IPS-NIHi7 (cell line): ENCODE measurements around the gene KIF13A.
"Not testable (repeated sequence)": the region's sequence is repeated elsewhere in the genome, so short reads cannot be mapped to it uniquely, and the experiment has no call there.

Source experiments
- DNase-seq: peaks from one replicate; pipeline ENCODE4 v3.0.0; 2012; ENCODE audit warnings: mixed read lengths; ENCODE audit errors: extremely low spot score

KIF13A gene

DNA sequence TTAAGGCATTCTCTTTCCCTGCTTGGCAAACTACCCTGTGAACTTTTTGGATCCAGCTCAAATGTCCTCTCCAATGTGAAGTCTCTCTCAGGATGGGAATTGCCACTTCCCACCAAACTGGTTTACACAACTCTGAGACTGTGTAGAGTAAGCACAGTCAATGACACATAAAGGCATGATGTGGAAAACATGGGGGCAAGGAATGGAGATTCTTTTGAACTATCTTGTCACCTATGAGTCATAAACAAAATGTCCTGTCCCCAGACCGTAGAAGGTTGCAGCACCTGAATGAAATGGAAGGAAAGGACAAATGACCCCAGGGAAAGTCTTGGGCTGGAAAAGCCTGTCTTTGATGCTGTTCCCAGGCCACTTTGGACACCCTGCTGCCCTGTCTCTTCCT, 11.0 kb upstream of the KIF13A start:
- no peak for DNase-seq

DNA sequence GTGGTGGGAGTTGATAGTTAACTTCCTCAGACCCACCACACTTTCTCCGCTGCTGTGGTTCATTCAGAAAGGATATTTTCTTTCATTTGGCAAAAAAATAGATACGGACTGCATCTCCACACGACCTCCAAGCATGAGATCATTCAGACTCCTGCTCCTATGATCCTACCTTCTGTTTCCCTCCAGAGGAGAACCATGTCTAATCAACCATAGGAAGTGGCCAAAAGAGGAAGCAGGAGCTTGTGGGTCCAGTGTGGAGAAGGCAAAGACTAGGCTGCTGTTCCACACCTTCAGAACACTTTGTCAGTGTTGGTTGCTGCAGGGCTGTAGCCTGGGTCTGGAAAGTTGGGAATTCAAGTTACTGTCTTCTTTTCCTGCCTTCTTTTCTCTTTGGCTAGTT, 10.6 kb upstream of the KIF13A start:
- DNase-seq = no peak

DNA sequence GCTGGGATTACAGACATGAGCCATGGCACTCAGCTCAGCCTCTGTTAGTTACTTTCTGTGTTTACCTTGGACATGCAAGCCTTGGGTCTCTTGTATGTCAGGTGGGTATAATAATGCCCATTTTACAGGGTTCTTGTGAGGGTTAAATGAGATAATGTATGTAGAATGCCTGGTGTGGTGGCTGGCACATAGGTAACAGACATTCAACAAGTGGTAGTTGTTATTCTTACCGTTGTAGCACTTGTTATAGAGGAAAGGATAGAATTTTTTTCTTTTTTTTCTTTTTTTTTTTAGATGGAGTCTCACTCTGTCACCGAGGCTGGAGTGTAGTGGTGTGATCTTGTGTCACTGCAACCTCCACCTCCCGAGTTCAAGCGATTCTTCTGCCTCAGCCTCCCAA, 8.0 kb upstream of the KIF13A start:
- DNase-seq = no peak

DNA sequence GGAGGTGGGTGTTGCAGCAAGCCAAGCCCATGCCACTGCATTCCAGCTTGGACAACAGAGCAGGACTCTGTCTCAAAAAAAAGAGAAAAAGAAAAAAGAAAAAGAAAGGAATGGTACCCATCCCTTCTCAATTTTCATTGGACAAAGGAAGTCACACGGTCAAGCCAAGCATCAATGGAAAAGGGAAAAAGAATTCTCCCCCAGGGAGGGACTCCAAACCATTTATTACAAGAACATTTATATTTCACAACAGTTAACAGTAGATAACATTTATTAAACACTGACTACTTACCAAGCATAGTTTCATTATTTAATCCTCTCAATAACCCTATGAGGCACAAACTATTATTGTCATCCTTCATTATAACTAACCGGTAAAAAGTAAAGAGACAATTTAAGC, 6.6 kb upstream of the KIF13A start:
- DNase-seq = no peak

DNA sequence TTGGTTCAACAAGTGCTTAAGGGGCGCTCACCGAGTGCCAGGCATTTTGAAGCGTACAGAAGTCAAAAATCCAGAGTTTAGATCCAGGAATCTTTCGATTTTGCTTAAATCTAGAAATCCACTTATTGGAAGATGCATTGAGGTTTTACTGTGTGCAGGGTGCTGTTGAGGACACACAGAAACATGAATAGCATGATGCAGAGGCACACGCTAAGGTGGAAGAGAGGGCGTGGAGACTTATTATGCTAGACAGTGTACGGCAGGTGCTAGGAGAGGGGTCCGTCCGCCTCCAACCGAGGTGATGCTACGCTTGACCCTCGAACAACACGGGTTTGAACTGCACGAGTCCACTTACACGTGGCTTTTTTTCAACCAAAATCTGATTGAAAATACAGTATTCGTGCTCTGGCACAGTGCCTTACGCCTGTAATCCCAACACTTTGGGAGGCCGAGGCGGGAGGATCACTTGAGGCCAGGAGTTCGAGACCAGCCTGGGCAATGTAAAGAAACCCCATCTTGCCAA, 1.0 kb upstream of the KIF13A start:
- DNase-seq = no peak

DNA sequence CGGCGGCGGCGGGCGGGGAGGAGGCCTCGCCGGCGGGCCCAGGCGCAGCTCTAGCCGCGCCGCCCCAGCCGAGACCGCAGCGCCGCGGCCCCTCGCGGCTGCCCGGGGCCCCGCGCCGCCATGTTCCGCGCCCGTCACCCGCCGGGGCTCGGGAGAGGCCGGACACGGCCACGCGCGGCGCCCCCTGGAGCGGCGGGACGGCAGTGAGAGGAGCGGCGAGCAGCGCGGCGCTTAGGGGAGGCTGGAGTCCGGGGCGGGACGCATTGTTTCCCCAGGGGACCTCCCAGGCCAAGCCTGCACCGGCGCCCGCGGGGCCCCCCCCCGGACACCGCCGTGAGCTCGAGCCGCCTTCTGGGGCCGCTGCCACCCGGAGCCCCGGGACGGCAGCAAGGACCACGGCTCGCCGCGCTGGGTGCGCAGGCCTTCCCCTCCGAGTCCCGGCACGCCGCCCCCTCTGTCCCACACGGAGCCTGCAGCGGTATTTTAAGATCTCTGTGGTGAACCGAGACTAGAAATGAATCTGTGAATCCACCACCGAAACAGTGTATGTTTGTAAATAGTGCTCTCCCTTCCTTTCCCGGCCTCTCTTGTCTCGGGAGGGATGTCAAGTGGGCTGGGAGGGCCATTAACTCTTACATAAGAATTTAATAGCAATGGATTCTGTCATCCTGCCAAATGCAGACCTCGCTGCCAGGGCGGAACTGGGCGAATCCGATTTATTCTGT, 424 bp upstream of the KIF13A start:
- DNase-seq = peak; percentile 77

DNA sequence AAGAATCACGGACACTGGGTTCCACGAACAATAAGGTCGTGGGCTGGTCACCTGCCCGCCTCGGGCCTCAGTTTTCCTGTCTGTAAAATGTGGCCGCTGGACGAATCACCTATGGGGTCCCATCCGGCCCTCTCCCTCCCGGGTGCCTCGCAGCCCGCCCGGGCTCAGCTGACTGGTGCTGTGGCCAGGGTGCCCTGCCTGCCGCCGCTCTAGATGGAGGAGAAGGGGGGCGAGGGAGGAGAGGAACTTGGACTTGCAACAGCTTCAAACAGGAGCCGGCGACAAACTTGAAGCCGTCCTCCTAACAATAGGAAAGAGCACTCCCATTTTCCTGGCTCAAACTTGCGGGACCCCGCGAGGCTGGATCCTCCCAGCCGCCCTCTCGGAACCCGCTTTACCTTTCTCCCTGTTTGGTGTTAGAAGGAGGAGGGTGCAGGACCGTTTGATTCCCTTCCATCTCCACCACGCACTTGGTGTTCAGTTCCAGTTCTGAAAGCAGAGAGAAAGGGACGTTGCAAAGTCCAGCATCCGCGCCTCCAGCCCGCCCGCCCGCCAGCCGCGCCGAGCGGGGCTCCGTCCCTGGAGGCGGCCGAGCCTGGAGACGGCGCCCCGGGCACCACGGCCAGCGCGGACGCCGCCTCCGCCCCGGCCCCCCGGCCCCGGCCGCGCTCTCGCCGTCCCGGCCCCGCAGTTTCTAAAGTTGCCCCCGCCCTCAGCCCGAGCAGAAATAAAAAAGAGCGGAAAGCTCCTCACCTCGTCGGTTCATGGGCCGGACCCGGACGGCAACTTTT, 584 bp downstream of the KIF13A start:
- DNase-seq = peak; percentile 65

DNA sequence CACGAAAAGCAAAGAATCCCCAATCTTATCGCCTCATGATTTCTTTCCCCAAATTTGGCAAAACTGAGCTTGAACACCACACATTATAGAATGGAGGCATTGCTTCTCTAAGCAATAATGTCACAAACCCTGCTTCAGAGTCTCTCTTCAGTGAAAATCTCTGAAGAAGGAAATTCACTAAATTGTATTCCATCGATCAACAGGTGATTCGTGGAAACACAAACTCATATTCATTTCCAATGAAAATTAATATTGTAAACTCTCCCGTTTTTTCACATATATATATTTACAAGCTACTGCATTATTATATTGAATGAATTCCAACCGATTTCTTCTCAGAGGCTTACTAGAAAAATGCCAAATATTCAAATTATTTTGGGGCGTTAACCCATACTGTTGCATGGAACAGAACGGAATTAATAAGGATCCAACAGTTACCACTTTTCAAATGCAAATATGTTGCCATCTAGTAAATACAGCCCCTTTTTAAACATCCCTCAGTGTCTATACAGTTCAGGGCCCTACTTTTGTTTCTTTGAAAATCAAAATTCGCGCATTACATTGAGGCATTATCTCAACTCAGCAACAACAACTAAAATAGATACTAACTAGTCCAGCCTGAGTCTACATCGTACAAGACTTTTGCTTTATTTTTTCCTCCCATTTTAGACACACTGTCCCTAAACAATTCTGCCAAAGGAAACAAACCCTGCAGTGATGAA, 1.3 kb downstream of the KIF13A start:
- DNase-seq = no peak

DNA sequence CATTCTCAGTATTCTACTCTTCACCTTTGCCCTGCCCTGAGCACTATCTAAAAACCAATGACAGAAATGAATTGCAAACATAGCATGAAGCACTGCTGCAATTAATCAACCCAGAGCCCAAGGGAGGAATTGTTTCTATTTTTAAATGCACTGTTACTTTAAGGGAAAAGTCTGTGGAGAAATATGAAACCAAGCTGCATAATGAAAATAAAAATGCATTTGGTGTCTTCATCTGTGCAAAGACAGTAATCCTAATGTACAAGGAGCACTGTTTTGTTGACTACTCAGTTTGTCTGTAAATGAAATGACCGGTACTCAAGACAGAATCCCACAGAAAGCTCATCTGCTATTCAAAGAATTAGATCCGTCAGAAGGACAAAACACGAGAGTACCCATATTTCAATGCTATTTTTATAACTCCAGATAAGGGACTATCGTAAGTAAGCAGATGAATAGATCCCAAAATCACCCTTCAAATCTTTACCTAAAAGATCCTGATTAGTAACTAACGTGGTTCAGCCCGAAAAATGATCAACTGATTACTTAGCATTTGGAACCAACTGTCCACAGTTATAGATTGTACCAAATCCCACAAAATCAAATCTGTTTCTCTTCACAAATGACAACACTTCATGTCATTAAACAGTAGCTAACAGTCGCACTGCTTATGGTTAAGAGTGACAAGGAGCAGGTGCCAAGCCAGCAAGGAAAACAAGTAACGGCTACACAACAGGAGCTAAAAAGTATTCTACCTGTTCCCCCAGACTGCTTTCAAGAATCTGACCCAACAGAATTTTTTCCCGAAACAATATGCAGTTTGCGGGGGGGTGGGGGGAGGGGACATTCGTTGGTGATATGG, 2.4 kb downstream of the KIF13A start:
- DNase-seq = no peak

DNA sequence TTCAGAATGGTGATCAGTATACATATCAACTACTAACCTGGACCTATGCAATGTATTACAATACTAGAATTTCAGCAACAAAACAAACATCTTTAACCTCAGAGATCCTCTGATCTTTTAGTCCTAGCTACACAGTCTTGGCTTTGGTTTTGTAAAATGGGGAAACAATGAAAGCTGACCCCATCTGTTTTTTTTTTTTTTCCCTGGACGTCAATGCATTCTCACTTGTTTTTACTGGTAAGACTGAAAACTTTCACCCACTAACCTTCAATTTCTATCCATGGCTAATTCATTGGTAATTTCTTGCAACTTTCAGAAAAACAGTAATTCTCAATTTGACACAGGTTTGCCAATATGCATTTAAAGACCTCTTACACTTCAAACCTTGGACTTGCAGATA, 3.0 kb downstream of the KIF13A start:
- no peak for DNase-seq

DNA sequence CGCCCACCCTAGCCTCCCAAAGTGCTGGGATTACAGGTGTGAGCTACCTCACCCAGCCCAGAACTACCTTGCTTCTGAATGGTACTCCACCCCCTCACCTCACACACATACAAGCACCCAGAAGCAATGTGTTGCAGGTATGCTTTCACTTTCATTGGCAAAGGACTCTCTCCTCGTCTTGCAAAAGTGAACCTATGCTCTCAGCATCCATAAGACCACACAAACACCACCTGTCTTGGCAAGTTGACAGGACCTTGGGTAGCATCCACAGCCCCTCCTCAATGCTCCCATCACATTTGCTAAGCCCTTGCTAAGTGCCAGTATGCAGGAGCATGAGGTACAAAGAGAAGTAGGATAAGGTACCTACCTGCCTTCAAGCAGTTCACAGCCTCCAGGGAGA, 3.7 kb downstream of the KIF13A start:
- DNase-seq = no peak

DNA sequence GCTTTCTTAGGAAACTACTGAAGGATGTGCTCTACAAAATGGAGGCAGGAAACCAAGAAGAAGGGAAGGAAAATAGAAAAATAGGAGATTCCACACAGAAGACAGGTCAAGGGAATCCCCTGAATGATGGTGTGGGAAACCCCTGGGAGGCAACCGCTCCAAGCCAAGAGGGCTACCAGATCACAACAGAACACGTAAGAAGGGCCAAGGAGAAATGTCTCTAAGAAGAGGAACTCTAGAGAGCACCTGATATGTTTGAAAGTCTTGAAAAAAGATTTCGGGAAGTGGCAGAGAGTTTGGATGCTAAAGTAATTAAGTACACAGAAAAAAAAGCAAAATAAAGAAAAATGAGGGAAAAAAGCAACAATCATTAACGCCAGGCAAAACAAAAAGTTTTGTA, 7.1 kb downstream of the KIF13A start:
- DNase-seq = no peak

DNA sequence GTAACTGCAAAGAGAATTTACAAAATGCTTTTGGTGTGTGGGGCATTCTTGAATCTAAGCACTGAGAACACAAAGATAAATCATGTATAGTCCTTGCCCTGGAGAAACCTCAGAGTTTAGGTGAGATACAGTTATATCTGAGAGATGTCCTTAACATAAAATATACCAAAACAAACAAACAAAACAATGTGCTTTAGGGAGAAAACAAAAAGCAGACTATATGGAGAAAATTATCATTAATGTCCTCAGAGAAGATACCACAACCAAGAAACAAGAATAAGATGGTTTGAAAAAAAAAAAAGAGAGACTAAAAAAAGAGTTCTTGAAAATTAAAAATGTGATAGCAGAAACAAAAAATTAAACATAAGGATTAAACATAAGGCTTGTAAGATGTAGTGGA, 8.0 kb downstream of the KIF13A start:
- DNase-seq = no peak

DNA sequence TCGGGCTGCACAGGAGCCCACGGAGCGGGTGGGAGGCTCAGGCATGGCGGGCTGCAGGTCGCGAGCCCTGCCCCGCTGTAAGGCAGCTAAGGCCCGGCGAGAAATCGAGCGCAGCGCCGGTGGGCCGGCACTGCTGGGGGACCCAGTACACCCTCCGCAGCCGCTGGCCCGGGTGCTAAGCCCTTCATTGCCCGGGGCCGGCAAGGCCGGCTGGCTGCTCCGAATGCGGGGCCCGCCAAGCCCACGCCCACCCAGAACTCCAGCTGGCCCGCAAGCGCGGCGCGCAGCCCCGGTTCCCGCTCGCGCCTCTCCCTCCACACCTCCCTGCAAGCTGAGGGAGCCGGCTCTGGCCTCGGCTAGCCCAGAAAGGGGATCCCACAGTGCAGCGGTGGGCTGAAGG, 11.2 kb downstream of the KIF13A start:
- DNase-seq = not testable (repeated sequence)

DNA sequence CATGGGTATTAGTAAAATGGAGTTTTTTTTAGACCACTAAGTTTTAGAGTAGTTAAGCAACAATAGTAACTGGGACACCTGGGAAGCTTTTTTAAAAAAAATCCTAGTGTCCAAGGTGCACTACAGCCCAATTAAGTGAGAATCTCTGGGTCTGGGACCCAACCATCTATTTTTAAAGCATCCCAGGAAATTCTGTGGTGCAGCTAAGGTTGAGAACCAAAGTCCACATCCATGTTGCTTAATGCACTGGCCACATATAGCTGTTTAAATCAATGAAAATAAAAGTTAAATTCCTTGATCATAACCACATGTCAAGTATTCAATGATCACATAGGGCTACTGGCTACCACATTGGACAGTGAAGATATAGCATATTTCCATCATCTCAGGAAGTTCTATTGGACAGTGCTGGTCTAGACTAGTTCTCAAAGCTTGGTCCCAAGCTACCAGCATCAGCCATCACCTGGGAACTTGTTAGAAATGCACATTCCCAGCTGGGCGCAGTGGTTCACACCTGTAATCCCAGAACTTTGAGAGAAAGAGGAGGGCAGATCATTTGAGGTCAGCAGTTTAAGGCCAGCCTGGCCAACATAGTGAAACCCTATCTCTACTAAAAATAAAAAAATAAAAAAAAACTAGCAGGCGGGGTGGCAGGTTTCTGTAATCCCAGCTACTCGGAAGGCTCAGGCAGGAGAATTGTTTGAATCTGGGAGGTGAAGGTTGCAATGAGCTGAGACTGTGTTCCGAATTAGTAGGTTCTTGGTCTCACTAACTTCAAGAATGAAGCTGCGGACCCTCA, 12.7 kb downstream of the KIF13A start:
- DNase-seq = no peak

DNA sequence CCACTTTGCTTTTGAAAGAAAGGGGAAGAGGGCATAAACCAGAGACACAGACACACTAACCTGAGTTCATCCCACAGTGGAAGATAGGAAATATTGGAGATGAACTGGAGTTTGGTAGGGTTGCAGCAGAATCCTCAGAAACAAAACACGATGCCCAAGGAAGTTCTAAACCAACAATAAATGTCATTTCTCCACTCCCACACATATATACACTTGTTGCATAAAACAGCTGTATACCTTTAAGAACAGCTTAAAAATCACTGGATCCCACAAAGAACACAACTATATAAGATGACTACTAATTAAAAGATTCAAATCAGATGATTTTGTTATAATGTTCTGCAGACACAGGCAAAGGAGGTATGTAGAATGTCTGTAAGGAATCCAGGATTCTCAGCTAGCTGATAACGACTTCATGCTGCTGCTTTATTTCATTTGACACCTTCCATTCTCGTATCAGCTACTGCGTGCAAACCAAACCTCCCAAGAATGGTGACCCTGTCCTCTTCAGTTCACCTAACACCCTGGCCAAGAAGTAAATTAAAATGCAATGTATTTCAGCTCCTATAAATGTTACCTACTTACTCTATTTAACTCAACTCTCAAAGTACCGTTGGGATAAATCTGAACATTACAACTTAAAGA, 14.3 kb downstream of the KIF13A start:
- DNase-seq = no peak

DNA sequence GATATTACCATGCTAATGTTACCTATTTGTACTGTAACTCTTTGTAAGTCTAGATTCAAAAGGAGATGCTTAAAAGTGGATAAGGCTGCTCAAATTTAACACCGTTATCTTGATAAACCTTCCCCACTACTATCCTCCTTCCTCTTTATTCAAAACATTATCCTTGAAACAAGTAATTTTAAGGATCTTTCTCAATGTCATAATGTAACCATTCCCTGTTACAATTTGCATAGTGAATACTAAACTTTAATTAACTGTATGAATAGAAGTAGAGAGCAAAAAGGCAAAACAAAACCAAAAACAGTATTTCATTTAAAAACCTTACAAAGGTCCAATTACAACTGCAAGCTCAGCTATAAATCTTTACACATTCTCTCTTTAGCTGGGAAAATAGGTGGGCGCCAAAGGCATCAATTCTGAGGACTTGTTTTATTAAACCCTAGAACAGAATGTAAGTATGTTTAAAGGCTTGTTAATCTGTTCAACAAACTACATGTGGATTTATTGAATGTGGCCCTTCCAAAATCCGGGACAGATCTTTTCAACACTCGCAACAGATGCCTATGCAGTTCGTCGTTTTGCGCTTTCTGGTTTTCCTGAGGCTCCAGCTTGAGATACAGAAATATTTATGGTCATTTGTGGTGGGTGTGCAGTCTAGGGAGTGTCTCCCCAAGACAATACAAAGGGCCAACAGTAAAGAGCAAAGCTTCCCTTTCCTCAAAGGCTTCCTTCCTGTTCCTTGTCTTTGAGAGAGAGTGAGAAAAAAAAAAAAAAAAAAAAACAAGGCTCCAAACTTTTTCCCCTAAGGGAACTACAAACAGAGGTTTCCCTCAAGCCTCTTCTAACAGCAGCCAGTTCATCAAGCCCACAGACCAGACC, 15.1 kb downstream of the KIF13A start:
- DNase-seq = no peak

DNA sequence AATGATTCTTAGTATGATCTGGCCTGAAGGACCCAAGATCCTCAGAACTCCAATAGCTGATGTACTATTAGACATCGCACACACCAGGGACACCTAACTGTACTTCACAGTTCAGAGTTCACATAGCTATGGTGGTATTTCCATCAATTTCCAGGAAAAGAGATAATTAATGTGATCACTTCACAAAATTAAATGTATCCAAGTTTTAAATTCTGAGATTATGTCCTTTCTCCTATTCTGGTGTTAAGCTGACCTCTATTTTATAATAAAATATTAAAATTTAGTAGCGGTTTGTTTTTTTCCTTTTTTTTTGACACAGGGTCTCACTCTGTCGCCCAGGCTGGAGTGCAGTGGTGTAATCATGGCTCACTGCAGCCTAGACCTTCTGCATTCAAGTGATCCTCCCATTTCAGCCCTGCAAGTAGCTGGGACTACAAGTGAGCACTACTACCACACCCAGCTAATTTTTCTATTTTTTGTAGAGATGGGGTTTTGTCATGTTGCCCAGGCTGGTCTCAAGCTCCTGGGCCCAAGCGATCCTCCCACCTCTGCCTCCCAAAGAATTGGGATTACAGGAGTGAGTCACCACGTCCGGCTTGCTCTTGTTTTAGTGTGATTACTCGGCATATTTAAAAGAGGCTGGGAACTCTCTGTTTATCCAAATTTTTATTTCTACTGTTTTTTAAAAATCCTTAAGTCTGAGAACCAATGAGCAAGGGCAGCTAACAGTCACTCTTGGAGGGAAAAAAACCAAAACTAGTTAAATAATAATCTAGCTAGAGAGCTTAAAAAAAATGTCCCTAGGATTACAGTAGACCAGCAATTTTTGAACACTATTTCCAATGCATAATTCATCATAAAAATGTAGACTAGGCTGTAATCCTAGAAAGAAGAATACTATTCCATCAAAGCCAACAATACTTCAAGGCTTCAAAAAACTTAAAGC, 16.0 kb downstream of the KIF13A start:
- no peak for DNase-seq
